ENCODE results near the gene TMEM217.

DNA sequence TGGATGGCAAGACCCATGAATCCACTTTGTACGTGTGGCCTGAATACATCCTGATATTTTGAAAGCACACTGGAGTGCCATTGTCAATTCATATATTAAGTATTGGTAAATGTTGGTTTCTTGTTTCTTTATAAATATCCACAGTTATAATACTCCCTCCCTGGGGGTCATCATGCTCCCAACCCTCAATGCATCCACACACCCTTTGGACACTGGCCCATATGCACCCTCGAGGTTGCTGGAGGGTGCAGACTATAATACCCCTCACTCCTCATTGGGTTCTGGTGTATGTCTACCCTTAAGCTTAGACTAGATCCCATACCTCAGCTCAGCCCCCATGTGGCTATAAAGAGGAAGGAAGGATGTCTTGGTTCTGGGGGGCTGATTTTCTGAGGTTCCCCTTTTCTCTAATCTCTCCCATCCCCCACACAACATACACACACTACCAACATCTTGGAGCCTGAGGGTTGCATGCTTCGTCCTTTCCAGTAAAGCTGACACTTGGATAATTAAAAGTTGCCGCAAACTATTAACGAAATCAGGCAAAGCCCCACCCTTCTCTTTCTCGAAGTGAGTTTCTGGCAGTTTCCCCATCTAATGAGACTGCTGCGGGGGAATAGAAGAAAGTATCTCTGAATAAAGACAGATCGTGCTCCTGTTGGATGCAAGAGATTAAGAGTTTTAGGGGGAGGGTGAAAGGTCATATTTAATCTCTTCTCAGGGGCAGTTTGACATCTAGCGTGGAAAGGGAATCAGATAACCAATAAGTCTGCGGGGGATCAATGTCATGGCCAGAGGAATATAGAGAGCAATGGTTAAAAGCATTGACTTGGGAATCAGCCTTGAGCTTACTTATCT lies 80.6 kb downstream of the TMEM217 start:
- TF ChIP-seq, protein P1, sequence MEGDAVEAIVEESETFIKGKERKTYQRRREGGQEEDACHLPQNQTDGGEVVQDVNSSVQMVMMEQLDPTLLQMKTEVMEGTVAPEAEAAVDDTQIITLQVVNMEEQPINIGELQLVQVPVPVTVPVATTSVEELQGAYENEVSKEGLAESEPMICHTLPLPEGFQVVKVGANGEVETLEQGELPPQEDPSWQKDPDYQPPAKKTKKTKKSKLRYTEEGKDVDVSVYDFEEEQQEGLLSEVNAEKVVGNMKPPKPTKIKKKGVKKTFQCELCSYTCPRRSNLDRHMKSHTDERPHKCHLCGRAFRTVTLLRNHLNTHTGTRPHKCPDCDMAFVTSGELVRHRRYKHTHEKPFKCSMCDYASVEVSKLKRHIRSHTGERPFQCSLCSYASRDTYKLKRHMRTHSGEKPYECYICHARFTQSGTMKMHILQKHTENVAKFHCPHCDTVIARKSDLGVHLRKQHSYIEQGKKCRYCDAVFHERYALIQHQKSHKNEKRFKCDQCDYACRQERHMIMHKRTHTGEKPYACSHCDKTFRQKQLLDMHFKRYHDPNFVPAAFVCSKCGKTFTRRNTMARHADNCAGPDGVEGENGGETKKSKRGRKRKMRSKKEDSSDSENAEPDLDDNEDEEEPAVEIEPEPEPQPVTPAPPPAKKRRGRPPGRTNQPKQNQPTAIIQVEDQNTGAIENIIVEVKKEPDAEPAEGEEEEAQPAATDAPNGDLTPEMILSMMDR (IDR thresholded peaks at IDR 0.05; ENCODE audit: low read depth, low read length): peak; percentile 53
- TF ChIP-seq EZH2phosphoT487 (IDR thresholded peaks at IDR 0.05; ENCODE audit: low read depth): no peak

All from OCI-LY3 (cell line).